ENCODE measurements around the gene PI4K2B.
A peak's percentile ranks its signal among the peaks of the same experiment; 100 is the strongest.

The PI4K2B gene

DNA sequence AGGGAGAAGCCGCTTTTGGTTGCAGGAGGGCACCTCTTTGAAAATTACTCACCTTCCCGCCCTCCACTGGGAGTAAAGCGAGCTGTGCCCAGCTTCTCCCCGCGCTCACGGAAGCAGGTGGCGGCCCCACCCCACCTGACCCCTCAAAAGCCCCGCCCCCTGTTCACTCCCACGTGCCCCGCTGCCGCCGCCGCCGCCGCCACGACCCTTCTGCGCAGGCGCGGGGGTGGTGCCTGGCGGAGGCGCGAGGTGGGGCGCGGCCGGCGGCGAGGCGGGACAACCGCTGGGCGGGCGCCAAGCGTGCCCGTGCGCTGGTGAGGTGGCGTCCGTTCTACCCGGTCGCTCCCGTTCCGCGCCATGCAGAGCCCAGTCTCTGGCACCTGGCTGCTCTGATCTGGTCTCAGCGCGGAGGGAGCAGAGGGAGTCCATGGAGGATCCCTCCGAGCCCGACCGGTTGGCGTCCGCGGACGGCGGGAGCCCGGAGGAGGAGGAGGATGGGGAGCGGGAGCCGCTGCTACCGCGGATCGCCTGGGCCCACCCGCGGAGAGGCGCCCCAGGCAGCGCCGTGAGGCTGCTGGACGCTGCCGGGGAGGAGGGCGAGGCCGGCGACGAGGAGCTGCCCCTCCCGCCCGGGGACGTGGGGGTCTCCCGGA, at the start of gene PI4K2B:
PI4K2B (plus strand) TSS at position 297 of the 653 bp plus-strand sequence; CDS start at position 428, 131 bp downstream.
- DNase-seq (ENCODE audit: low read depth in 2 of 2), result peak; percentile 79 to 86
- TF ChIP-seq, protein P1, sequence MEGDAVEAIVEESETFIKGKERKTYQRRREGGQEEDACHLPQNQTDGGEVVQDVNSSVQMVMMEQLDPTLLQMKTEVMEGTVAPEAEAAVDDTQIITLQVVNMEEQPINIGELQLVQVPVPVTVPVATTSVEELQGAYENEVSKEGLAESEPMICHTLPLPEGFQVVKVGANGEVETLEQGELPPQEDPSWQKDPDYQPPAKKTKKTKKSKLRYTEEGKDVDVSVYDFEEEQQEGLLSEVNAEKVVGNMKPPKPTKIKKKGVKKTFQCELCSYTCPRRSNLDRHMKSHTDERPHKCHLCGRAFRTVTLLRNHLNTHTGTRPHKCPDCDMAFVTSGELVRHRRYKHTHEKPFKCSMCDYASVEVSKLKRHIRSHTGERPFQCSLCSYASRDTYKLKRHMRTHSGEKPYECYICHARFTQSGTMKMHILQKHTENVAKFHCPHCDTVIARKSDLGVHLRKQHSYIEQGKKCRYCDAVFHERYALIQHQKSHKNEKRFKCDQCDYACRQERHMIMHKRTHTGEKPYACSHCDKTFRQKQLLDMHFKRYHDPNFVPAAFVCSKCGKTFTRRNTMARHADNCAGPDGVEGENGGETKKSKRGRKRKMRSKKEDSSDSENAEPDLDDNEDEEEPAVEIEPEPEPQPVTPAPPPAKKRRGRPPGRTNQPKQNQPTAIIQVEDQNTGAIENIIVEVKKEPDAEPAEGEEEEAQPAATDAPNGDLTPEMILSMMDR (IDR thresholded peaks at IDR 0.05; ENCODE audit: low read depth, low read length), result no peak

DNA sequence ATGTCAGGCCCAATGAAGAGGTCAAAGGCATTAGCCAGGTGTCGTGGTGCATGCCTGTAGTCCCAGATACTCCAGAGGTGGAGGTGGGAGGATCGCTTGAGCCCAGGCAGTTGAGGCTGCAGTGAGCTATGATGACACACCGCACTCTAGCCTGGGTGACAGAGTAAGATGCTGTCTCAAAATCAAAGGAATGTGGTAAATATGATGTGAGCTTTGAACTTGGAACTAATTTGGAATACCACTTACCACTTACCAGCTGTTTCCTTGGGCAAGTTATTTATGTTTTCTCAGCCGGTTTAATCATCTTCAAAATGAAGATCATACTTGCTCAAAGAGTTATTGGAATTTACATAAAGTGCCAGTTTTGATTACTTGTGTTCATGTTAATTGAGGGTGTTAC, 49.8 kb upstream of the PI4K2B start:
- no peak for DNase-seq (ENCODE audit: low read depth in 2 of 2)
- TF ChIP-seq, protein P1 (IDR thresholded peaks at IDR 0.05; ENCODE audit: low read depth, low read length), result no peak
- no peak overlapping the region for H3K4me3 ChIP-seq (replicated peaks in 1 of 2; ENCODE audit: low read depth in 2 of 2, low read length in 2 of 2)

More for the DNA sequence above, at the start of gene PI4K2B:
- H3K4me3 ChIP-seq (replicated peaks in 1 of 2; ENCODE audit: low read depth in 2 of 2, low read length in 2 of 2), result peak within 1 kb of the TSS; percentile 86 to 88

DNA sequence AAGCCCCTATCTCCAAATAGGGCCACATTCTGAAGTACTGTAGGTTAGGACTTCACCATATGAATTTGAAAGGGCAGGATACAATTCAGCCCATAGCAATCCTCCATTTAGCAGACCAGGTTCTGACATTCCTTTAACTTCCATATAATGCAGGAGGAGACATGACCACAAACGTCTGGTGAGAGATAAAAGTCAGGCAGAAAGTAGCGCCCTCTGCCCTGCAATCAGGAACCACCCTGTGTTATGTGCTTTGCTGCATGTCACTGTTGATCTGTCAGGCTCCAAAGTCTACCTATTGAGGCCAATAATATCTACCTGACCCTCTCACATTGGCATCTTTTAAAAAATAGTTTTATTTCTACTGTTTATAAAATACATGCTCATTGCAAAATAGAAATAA, 43.4 kb upstream of the PI4K2B start:
- TF ChIP-seq, protein P1 (IDR thresholded peaks at IDR 0.05; ENCODE audit: low read depth, low read length), result no peak
- no peak overlapping the region for H3K4me3 ChIP-seq (replicated peaks in 1 of 2; ENCODE audit: low read depth in 2 of 2, low read length in 2 of 2)
- DNase-seq (ENCODE audit: low read depth in 2 of 2), result no peak

DNA sequence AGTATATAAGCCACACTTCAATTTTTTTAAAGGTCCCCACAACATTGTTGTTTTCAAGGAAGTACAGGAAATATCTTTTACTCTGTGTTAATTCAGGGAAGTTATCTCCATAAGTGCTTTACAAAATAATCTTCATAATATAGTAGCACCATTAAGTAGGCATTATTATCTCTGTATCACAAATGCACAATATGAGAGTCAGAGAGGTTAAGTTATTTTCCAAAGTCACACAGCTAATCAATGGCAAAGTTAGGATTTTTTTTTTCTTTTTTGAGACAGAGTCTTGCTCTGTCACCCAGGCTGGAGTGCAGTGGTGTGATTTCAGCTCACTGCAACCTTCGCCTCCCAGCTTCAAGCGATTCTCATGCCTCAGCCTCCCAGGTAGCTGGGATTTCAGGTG, 35.1 kb upstream of the PI4K2B start:
- TF ChIP-seq, protein P1 (IDR thresholded peaks at IDR 0.05; ENCODE audit: low read depth, low read length), result no peak
- DNase-seq (ENCODE audit: low read depth in 2 of 2), result no peak
- H3K4me3 ChIP-seq (replicated peaks in 1 of 2; ENCODE audit: low read depth in 2 of 2, low read length in 2 of 2), result no peak overlapping the region

DNA sequence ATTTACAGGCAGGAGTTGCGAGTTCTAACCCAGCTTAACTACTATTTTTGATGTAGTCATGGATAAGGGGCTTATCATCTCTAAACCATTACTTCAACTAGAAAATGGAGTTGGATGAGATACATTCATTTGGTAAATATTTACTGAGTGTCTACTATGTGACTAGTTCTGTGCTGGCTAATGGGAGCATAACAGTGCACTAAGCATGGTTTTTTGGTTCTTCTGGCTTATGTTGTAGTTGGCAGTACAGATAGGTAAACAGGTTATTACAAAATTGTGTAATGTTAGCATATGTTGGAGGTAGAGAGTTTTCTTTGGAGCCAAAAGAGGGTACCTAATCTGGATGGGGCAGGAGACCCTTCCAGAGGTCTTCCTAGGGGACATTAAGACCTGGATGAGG, 25.8 kb upstream of the PI4K2B start:
- TF ChIP-seq, protein P1 (IDR thresholded peaks at IDR 0.05; ENCODE audit: low read depth, low read length), result no peak
- H3K4me3 ChIP-seq (replicated peaks in 1 of 2; ENCODE audit: low read depth in 2 of 2, low read length in 2 of 2), result no peak overlapping the region

DNA sequence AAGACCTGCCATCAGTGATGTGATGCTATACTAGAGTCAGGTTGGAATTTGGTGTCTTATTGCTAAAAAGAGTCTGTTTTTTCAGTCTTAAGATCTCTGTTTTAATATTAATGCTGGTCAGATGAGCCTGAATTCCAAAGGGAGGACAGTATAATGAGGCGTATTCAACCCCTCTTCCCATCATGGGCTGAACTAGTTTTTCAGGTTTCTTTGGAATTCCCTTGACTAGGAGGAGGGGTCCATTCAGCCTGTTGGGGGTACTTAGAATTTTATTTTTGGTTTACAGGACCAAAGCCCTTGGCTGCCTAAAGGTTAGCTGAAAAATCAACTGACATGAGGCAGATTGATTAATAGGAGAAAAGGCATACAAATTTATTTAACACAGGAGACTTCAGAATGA, 24.1 kb upstream of the PI4K2B start:
- TF ChIP-seq, protein P1 (IDR thresholded peaks at IDR 0.05; ENCODE audit: low read depth, low read length), result no peak
- DNase-seq (ENCODE audit: low read depth in 2 of 2), result no peak
- H3K4me3 ChIP-seq (replicated peaks in 1 of 2; ENCODE audit: low read depth in 2 of 2, low read length in 2 of 2), result no peak overlapping the region

More for the DNA sequence above, 25.8 kb upstream of the PI4K2B start:
- DNase-seq (ENCODE audit: low read depth in 2 of 2), result no peak

DNA sequence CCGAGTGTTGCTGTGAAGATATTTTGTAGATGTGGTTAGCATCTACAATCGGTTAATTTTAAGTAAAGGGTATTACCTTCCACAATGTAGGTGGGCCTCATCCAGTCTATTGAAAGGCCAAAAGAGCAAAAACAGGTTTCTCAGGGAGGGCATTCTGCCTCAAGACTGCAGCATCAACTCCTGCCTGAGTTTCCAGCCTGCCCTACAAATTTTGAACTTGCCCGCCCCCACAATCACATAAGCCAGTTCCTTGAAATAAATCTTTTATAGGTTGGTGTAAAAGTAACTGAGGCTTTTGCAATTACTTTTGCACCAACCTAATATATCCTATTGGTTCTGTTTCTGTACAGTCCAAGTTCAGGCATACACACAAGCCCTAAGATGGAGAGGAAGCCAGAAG, 22.1 kb upstream of the PI4K2B start:
- TF ChIP-seq, protein P1 (IDR thresholded peaks at IDR 0.05; ENCODE audit: low read depth, low read length), result no peak
- H3K4me3 ChIP-seq (replicated peaks in 1 of 2; ENCODE audit: low read depth in 2 of 2, low read length in 2 of 2), result no peak overlapping the region
- DNase-seq (ENCODE audit: low read depth in 2 of 2), result no peak

All from cardiac fibroblast (primary cell).